HG02678 (cell line): Measurements from ENCODE around the gene NAA20.
"Not testable (repeated sequence)": the region's sequence is repeated elsewhere in the genome, so short reads cannot be mapped to it uniquely, and the experiment has no call there.

ENCODE experiments used
- ATAC-seq: cut with Tn5 transposase; IDR thresholded peaks from one replicate; pipeline ENCODE4 v1.9.1; 2021; ENCODE audit warnings: mild to moderate bottlenecking, moderate library complexity; ENCODE audit not compliant: unreplicated experiment

NAA20 gene

DNA sequence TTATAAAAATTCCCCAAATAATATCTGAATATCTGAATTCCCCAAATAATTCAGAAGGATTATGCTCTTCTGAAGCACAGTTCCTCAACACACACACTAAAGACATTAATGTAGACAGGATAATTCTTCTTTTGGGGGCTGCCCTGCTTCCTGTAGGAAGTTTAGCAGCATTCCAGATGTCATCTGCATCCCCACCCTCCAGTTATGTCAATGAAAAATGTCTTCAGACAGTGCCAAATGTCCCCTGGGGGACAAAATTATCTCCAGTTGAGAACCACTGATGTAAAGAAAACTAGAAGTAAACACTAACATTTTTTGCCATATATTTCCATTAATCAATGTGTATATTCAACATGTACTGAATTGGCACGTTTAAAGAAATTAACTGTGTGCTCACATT, 25.9 kb upstream of the NAA20 start:
- no peak for ATAC-seq

DNA sequence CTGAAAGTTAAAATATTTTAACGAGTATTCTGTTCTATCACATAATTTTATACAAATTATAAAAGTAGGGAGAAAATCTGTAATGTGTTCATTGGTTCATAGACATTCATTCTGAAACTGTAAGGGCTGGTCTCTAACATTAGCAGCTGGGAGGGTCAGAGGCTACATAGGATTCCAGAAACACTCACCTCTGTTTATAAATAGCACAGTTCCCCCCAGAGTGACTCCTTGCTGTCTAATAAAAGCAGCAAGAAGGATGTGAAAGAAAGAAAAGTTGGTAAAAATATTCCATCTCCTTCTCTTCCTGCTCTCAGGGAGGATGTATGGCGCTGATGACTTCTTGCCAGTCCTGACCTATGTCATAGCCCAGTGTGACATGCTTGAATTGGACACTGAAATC, 25.3 kb upstream of the NAA20 start:
- ATAC-seq = no peak

DNA sequence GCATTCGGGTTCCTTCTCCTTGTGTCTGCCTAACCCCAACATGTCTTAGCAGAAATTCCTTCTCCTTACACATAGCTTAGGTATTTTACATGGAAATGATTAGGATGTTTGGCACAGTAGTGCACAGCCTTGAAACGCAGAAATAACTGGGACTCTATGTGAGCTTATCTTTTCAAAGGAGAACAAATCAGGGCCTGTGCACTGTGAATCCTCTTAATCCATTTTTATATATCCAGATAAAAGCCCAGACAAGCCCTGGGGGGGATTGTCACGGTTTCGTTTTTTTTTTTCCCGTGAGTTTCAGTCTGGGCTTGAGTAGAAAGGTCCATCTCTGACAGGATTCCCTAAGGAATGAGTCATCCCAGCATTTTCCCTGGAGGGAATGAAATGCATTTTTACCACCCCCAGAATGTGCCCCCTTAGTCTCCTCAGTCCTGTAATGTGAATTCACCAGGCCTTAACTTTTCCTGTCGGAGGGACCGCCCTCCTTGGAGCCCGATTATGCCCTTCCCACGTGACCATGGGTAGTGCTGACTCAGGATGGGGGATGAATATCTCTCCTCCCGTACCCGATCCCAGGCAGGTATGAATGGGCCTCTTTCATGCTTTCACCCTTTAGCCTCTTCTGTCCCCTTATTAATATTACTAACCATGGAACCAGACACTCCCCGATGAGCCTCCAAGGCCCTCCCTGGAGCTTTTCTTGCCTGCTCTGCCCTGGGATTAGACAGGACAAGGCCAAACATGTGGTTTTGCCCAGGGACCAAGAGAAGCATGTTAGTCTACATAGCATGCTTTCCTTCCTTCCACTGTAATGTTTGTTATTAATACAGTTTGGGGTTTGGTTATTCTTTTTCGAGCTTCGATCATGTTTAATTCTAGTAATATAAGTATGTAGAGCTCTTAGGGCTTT, 23.9 kb upstream of the NAA20 start:
- no peak for ATAC-seq

DNA sequence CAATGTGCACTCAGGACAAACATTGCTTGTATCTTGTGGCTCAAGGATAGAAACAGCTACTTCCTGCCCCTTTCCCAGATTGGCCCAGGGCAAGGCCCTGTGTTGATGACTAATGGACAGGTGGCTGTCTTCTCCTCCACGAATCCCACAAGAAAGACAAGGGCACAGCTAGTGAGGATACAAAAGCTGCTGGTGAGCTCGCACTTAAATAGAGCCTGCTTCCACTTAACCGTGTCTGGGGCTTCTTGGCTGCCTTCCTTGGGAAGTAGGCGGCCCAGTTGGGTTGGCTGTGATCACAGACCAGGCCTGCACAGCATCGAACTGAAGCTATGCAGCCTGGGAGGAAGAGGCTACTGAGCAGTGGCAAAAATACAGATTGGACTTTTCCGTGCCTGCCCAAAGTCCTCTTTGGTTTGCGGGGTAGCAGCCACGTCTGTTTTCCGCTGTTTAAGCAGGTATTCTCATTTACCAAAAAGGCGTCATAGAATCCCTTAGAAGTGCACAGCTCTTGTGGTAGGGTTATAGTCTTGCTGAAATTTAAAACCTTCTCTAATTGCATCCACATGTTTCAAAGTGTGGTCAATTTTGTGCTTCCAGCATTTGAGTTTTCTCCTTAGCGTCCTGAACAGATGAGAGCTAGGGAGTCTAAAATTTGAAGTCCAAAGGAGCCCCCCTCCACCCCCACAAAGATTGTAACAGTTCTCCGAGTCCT, 23.0 kb upstream of the NAA20 start:
- no peak for ATAC-seq

DNA sequence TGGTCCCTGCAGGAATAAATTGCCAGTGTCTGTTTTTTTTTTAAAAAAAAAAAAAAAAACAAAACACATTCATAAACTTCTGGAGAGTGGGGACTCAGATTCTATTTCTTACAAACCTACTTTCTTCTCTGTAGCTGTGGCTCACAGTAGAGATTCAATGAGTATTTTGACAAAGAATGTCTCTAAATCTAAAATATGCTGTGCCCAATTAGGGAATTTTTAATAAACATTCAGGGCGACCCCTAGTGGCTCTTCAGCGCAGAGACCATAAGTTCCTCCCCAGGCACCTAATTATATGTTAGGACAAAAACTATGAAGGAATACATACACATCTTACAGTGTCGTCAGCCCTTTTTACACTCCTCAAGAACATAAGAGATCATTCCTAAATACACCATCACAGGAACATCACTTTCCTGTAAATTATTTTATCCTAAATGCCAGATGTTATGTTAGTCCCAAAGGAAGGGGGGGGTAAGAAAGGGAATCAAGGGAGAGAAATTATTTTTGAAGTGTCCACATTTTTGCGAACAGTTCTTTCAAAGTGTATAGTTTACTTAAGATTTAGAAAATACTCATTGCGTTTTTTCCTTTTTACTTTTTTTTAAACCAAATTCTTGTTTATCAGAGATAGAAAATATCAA, 21.8 kb upstream of the NAA20 start:
- no peak for ATAC-seq

DNA sequence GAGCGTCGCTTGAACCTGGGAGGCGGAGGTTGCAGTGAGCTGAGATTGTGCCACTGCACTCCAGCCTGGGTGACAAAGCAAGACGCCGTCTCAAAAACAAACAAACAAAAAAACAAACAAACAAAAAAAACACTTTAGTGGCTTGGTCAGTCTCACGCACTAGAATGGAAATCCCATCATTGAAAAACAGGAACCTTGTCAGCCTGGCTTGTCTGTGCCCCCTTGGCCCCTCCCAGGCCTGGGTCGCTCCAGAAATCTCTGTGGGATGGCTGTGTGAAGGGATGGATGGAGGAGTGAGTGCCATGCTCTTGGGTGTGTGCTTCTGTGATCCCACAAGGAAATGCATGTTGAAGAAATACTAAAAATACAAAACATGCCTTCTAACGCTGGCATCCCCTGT, 20.9 kb upstream of the NAA20 start:
- ATAC-seq = no peak

DNA sequence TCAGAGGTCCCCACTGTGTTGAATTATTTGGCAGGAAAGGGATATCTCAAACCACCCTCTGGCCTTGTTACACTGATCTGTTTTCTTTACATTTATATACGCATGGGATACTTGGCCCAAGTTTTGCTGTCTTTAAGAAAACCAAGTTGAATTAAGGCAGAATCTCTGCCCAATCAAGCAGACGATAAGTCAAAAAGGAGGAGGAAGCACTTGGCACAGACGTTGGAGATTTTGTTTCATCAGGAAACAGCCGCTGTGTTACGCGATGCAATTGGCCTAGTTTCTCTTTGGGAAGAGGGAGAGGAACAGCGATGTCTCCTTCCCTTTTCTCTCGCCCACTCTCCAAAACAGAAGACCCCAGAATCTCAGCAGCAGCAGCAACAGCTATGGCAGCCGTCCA, 20.2 kb upstream of the NAA20 start:
- no peak for ATAC-seq

DNA sequence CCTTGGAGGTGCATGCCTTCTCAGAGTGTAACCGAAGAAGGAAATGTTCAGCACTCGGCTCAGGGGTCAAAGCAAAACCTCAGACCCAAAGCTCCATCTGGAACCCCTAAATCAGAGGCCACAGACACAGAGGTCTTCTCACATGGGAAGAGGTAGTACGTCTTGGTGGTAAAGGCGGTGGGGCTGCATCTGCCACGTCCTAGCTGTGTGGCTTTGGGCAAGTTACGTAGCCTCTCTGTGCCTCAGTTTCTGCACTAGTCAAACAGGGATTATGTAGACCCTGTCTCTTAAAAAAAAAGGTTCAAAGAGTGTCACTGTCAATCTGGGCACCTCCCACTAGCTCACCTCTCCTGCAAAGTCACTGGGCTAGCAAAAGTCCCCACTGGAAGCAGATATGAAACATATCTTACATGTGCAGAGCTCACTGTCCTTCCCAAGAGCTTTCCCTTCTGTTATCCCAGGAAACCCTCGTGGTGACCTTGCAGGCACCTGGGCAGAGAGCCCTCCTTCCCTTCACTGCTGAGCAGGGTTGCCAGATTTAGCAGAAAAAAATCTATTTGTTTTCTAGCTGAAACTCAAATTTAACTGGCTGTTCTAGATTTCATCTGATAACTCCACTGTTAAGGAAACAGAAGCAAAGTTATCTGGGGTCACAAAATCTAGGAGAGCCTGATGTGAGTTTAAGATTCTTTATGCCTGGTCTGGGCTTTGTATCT, 18.0 kb upstream of the NAA20 start:
- no peak for ATAC-seq

DNA sequence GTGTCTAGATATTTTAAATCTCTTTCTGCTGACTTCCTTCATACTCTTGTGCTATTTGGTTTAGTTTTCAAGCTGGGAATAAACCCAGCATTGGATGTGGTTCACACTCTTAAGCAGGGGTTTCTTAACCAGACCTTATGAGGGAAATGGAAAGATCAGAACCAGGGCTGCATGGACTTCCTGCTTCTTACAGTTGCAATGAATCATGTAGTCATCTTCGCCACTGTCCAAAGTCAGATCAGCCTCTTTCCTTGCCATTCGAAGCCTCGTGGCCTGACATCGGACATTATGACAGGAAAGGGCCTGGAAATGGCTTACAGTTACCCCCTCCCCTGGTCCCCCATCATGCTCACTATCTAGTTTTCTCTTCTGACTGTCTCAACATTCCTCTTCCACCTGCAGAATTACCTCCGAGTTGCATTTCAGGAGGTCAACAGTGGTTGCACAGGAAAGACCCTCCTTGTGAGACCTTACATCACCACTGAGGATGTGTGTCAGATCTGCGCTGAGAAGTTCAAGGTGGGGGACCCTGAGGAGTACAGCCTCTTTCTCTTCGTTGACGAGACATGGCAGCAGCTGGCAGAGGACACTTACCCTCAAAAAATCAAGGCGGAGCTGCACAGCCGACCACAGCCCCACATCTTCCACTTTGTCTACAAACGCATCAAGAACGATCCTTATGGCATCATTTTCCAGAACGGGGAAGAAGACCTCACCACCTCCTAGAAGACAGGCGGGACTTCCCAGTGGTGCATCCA, 16.8 kb upstream of the NAA20 start:
- no peak for ATAC-seq

DNA sequence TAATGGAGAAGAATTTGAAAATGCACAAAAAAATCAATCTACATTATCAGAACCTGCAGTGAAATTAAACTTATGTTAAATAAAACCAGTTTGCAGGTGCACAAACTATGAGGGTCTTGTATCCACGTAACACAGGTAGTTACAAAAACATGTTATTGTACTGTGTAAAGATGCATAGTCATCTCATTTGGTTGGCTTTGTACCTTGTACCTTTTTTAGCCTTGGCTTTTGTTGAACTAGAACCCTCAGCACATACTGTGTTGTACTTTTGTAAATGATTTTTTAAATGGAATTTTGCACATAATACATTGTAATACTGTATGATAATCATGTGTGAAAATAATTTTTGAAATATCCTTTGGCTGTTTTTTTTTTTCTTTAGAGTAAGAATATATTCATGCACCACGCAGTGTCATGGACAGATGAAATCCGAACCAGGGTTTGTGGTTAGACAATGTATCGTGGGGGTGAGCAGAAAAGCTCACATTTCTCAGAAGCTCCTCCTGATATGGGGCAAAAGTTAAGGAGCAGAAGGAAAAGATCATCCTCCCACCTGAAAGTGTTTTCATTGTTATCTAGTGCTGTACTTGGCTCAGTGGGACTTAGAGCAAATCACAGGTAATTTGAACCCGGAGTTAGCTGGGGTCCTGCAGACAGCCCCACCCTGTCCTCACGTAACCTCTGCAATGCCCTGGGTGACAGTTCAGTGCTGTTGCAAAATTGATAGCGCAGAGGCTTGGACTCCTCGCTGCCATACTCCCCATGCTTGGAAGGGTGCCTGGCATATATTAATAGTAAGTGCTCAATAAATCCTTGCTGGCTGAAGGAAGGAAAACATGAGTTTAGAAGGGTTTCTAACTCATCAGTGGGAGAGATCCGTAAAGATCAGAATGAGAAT, 14.8 kb upstream of the NAA20 start:
- ATAC-seq = no peak

DNA sequence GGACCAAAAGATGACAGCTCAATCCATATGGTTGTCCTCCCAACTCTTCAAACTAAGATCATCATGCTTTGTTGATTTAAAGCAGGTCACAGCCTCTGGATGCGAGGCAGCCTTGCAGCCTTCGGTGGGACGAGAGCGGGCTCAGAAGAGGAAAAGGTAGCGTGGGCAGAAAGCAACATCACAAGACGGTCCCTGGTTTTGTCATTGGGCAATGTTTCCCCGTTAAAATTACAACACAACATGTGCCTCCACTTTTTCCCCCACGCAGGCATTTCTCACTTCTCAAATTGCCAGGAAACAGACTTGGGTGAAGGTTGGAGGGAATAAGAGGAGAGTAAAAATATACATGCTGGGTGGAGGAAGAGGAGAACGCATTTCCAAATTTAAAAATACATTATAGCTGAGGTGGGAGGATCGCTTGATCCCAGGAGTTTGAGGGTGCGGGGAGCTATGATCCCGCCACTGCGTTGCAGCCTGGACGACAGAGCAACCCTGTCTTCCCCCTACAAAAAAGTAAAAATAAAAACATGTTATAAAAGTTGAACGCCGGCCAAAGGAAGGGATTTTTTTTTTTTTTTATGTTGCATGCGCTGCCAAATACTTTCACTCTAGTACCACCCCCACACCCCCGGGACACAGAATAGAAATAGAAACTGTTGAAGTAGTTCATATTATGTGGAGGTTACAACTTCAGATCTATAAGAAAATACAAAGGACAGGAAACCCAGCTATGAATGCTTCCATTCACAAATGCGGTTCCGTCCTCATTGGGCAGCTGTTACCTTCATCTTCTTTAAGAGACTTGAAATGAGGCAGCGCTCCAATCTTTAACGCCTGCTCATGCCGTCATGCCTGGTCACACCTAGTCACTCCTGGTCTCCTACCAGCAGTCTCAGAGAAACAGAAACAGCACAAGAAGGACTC, 13.9 kb upstream of the NAA20 start:
- peak; percentile 56 for ATAC-seq

DNA sequence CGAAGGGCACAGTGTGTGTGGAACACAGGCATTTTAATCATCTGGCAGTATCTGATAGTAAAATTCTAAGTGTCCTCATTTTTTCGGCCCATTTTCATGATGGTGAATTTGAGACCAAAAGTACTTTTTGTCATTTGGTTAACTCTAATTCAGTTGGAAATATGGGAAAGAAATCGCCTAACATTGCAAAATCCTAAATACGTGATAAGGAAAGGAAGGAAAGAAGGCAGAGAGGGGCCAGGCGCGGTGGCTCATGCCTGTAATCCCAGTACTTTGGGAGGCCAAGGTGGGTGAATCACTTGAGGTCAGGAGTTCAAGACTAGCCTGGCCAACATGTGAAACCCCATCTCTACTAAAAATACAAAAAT, 13.2 kb upstream of the NAA20 start:
- ATAC-seq = not testable (repeated sequence)

DNA sequence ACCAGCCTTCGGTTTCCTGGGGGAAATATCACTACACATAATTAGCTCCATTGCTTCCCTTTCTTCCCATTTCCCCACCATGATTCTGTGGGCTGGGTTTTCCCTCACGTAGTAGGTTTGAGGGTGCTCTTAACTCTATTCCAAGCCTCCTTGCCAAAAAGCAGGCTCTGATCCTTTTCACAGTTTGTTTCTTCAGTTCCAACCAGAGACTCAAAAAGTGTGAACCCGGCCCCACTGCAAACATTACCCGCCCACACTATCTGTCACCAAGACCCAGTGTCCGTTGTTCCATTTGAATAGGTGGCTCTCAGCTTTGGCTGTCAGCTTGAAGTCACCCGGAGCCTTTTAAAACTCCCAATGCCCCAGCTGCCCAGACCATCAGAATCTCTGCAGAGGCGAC, 11.8 kb upstream of the NAA20 start:
- ATAC-seq = no peak

DNA sequence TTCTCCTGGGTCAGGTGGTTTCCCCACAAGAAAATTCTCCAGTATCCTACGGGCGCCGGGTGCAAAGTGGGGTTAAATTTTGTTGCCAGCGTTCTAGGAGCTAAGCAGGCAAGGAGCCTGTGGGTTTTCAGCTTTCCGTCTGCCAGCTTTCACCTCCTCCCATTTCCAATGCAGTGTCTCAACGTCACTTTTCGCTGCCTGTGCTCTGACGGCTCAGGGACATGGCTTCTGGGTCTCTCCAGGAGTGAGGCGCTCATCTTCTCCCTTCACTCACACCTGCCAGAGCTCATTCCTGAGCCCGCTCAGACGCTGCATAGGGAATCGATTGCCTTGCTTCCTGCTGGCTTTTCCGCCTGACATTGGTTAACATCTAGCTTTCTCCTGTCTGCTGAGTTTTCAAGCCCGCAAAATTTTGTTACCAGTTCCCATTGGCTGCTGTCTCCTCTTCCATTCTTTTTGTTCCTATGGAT, 7.3 kb upstream of the NAA20 start:
- no peak for ATAC-seq

DNA sequence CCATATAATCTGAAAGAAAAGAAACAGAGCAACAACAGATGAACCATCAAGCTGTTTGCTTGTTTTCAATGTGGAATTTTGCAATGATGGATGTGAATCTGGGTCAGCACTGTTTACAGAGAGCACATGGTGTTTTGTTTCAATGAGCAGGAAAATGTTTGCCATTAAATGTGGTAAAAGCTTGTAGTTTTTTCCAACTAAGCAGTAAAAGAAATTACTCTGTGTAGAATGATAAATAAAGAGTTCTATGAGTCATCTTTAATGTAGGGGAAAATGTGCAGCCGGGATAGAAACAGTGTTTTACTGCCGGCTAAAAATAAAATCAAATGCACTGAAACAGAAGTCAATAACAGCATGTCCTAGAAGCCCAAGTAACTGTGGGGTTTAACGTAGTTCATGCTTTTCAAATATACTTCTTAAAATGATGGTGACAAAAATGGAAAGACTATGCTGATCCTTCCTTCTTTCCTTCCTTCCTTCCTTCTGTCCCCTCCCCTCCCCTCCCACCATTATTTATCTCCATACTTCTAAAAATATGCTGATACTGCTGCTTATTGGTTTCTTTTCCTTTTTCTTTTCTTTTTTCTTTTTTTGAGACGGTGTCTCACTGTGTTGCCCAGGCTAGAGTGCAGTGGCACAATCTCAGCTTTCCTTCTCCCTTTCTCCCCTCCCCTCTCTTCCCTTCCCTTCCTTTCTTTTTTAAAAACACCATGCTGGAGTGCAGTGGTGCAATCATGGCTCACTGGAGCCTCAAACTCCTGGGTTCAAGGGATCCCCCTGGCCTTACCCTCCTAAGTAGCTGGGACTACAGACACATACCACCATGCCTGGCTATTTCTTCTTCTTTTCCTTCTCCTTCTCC, 6.3 kb upstream of the NAA20 start:
- no peak for ATAC-seq

DNA sequence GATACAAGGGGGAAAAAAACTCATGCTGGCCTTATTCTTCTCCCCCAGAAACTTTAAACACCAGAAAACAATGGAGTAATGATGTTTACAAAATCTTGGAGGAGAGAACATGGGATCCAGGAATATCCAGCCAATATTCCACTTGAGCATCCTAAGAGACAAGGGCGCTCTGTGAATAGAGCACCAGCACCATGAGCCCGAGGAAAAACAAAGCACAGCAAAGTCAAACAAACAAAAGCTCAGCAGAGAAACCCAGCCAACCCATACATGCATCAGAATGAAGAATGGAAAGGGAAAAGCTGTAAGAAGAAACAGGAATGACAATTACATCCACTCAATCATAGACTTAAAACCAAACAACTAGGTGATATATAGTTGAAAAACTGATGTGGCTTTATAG, 4.6 kb upstream of the NAA20 start:
- ATAC-seq = no peak

DNA sequence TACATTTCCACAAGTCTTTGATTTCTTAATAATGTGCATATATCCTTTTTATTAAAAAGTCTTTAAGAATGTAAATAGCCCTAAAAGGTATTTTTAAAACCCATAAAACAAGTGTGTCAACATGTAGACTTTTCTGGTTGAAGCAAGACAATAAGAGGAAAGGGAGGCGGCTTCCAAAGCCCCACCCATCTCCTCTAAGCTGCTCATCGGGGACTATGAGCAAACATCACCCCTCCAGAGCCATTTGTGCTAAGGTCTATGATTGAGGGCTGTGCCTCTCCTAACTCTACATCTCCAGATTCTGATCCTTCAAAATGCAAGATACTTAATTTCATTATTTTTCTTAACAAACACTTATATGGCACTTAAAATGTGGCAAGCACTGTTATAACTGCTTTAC, 2.5 kb upstream of the NAA20 start:
- no peak for ATAC-seq

DNA sequence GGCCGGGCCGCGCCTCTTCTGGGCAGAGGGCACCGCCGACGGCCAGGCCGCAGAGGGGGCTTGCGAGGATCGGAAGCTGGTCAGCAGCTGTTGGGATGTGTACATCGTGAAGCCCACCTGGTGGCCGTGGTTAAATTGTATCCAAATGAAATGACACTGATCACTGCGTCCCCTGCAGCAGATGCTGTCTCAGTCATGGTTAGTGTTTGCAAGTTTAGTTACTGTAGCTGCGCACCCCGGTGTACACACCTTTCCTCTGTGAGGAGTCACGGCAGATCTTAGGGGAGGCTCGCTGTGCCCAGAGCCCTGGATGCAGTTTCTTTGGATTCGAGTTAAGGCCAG, 653 bp downstream of the NAA20 start:
- ATAC-seq = no peak
